Upper lobe of left lung (tissue), 6 donors: ENCODE measurements around the gene SHISAL1. TPM values are rescaled to one million over a fixed set of nuclear protein-coding genes. Genes with fewer than 3 reads are reported as not detected.

Source experiments
- ATAC-seq, 2 donors: fragments of 200-7000 bp; cut with Tn5 transposase; one replicate each; pipeline ENCODE4 v1.9.1; 2022; ENCODE audit warnings: mild to moderate bottlenecking in 2 of 2, moderate library complexity in 2 of 2; ENCODE audit not compliant: low FRiP score in 2 of 2
- DNase-seq, 2 donors: peaks; one replicate each; pipeline ENCODE4 v3.0.0-alpha.2; 2019 to 2020
- H3K27ac ChIP-seq, 4 donors: fragments of 200-600 bp; sonication (generic); one replicate each; pipeline ENCODE4 v1.5.1; 2016 to 2019
- H3K27me3 ChIP-seq, 4 donors: fragments of 200-600 bp; sonication (generic); one replicate each; pipeline ENCODE4 v1.5.1; 2017 to 2019
- H3K36me3 ChIP-seq, 4 donors: fragments of 200-600 bp; sonication (generic); one replicate each; pipeline ENCODE4 v1.5.1; 2016 to 2019
- H3K4me1 ChIP-seq, 4 donors: fragments of 200-600 bp; sonication (generic); one replicate each; pipeline ENCODE4 v1.5.1; 2018 to 2019
- H3K4me3 ChIP-seq, 4 donors: fragments of 200-600 bp; sonication (generic); one replicate each; pipeline ENCODE4 v1.5.1; 2017 to 2019; ENCODE audit warnings: mild to moderate bottlenecking in 2 of 4, moderate library complexity in 1 of 4
- H3K9me3 ChIP-seq, 4 donors: fragments of 200-600 bp; sonication (generic); one replicate each; pipeline ENCODE4 v1.5.1; 2018 to 2019
- EP300 ChIP-seq, 4 donors: sonication (generic); formaldehyde crosslinking; IDR thresholded peaks; one replicate each; pipeline ENCODE4 v1.5.1; 2017; ENCODE audit warnings: antibody characterized with exemption in 4 of 4, control low read depth in 2 of 4
- POLR2A ChIP-seq, 4 donors: fragments of 450-650 bp; IDR thresholded peaks; one replicate each; pipeline ENCODE4 v1.5.1; 2016 to 2017; ENCODE audit warnings: antibody characterized with exemption in 4 of 4, mild to moderate bottlenecking in 2 of 4
- POLR2AphosphoS5 ChIP-seq, 2 donors: sonication (generic); formaldehyde crosslinking; IDR thresholded peaks; one replicate each; pipeline ENCODE4 v1.5.1; 2017; ENCODE audit warnings: antibody characterized with exemption in 2 of 2
- WGBS, 2 donors: methylation state at CpG; one replicate each; pipeline ENCODE4 v1.1.5; 2017 to 2018; 5-methylcytosine and 5-hydroxymethylcytosine counted together
- total RNA-seq, 6 donors: library from RNA; depleted of rRNA in 4 of 6; stranded (reverse); fragments of >200 nt in 4 of 6; gene quantifications; one replicate each; pipeline versions ENCODE4 v1.1.0 to v1.2.1, GENCODE V29; 2016 to 2021
- TF ChIP-seq, protein P1 (sequence below), 6 experiments: fragments of 450-650 bp in 4 of 6; fragments of 200-600 bp in 2 of 6; sonication (generic) in 2 of 6; IDR thresholded peaks; one replicate each; pipeline ENCODE4 v1.5.1; 2016 to 2019; ENCODE audit warnings: antibody characterized with exemption in 6 of 6
- donor health status: DM: no; HTN: no; CAD: no; lungs with moderate emphysema.
- donor health status: DM: no; HTN: yes; CAD: no; lungs with severe emphysema.

Gene SHISAL1
- total RNA-seq, 6 donors from 2014 or later: 0.11 to 1.0 (median 0.20) TPM; not detected in 1

DNA sequence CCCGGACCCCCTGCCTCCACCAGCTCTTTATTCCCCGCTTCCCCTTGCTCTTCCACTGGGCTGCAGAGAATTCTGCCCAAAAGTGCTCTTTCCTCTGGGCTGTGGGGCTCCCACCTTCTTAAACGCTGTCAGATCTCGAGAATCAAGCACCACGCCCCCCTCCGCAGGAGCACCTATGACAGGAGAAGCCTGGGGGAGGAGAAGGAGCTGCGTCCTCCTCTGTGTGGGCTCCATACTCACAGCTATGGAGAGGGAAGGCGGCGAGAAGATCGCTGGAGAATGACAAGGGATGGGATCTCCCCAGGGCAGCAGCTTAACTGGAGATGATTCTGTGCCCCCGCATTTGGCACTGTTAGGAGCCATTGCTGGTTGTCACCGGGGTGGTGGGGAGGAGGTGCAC, 19.7 kb downstream of the SHISAL1 start:
- H3K4me3 ChIP-seq: no peak overlapping the region
- ATAC-seq: no peak
- H3K9me3 ChIP-seq: peaks cover 0 to 9% (median 0%) of the 10 kb centered on the region in 4 donors
- H3K27ac ChIP-seq: no peak overlapping the region
- DNase-seq: no peak
- no peaks in the 10 kb centered on the region for H3K4me1 ChIP-seq
- 86 to 89% methylated on average over 9 to 12 of the region's 12 CpGs for WGBS, 2 donors
- no peaks in the 10 kb centered on the region for H3K36me3 ChIP-seq
- H3K27me3 ChIP-seq: no peaks in the 10 kb centered on the region
- TF ChIP-seq, protein P1, sequence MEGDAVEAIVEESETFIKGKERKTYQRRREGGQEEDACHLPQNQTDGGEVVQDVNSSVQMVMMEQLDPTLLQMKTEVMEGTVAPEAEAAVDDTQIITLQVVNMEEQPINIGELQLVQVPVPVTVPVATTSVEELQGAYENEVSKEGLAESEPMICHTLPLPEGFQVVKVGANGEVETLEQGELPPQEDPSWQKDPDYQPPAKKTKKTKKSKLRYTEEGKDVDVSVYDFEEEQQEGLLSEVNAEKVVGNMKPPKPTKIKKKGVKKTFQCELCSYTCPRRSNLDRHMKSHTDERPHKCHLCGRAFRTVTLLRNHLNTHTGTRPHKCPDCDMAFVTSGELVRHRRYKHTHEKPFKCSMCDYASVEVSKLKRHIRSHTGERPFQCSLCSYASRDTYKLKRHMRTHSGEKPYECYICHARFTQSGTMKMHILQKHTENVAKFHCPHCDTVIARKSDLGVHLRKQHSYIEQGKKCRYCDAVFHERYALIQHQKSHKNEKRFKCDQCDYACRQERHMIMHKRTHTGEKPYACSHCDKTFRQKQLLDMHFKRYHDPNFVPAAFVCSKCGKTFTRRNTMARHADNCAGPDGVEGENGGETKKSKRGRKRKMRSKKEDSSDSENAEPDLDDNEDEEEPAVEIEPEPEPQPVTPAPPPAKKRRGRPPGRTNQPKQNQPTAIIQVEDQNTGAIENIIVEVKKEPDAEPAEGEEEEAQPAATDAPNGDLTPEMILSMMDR (IDR thresholded peaks at IDR 0.05): no peak
- TF ChIP-seq EP300 (IDR thresholded peaks at IDR 0.05): no peak
- no peak for TF ChIP-seq POLR2A (IDR thresholded peaks at IDR 0.05)
- no peak for TF ChIP-seq POLR2AphosphoS5 (IDR thresholded peaks at IDR 0.05)

- no peak overlapping the region for H3K27ac ChIP-seq
- H3K4me3 ChIP-seq: no peak overlapping the region
- DNase-seq (no peak), ATAC-seq (no peak)
- H3K36me3 ChIP-seq: no peaks in the 10 kb centered on the region
- TF ChIP-seq EP300 (IDR thresholded peaks at IDR 0.05) (no peak), POLR2A (IDR thresholded peaks at IDR 0.05) (no peak)
- TF ChIP-seq, protein P1 (IDR thresholded peaks at IDR 0.05): no peak
- H3K4me1 ChIP-seq: no peaks in the 10 kb centered on the region
- 89 to 96% methylated on average over 5 to 10 of the region's 10 CpGs for WGBS, 2 donors
- no peaks in the 10 kb centered on the region for H3K27me3 ChIP-seq
- H3K9me3 ChIP-seq: peaks cover 0 to 9% (median 0%) of the 10 kb centered on the region in 4 donors
Observed at GRCh38 chr22:44292521-44292920, 20.2 kb downstream of the SHISAL1 start.

DNA sequence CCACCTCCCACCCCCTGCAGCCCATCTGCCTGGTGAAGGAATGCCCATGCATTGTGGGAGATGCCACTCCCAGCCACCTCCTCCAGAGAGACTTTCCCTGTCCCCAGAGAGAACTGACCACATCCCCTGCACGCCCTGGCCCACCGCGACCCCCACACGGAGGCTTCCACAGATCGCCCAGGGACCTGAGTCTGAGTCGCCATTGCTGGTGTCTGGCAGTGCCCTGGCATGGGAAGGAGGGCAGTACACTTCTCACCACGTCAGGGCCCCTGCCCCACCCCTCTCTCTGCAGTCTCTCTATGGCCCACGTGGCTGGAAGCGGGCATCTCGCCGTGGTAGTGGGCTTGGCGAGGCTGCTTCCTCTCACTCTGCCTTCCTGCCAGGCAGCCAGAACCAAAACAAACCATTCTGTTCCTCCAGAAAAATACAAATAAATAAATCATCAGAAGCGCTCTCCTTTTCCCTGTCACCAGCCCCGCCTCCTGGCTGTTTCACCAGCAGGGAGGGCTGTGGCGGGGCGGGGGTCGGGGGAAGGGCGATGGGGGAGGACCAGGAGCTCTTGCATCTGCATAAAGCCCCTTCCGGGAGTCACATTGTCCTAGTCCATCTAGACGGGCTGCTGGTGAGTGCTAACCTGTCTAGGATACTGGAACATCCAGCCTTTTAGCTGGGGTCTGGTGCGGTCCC, 20.9 kb downstream of the SHISAL1 start:
- H3K4me3 ChIP-seq: no peak overlapping the region
- H3K9me3 ChIP-seq: peaks cover 0 to 9% (median 0%) of the 10 kb centered on the region in 4 donors
- 40 to 50% methylated on average over 13 to 20 of the region's 21 CpGs for WGBS, 2 donors
- H3K27ac ChIP-seq: no peak overlapping the region
- H3K27me3 ChIP-seq: no peaks in the 10 kb centered on the region
- TF ChIP-seq EP300 (IDR thresholded peaks at IDR 0.05) (no peak), POLR2A (IDR thresholded peaks at IDR 0.05) (no peak)
- TF ChIP-seq, protein P1 (IDR thresholded peaks at IDR 0.05): no peak
- no peaks in the 10 kb centered on the region for H3K4me1 ChIP-seq
- no peaks in the 10 kb centered on the region for H3K36me3 ChIP-seq
- DNase-seq: peak in 1 of 2 donors; percentile 72
- ATAC-seq: no peak

- 68 to 82% methylated on average over 5 to 8 of the region's 8 CpGs for WGBS, 2 donors
- Histone ChIP-seq H3K27ac (no peak overlapping the region), H3K4me1 (no peaks in the 10 kb centered on the region), H3K9me3 (peaks cover 0 to 9% (median 0%) of the 10 kb centered on the region in 4 donors), H3K36me3 (no peaks in the 10 kb centered on the region), H3K27me3 (no peaks in the 10 kb centered on the region), H3K4me3 (no peak overlapping the region)
- DNase-seq: no peak
- no peak for ATAC-seq
- TF ChIP-seq POLR2A (IDR thresholded peaks at IDR 0.05) (no peak), EP300 (IDR thresholded peaks at IDR 0.05) (no peak), POLR2AphosphoS5 (IDR thresholded peaks at IDR 0.05) (no peak)
- TF ChIP-seq, protein P1 (IDR thresholded peaks at IDR 0.05): no peak
Observed at GRCh38 chr22:44291265-44291664, 21.5 kb downstream of the SHISAL1 start.
